Skeletal muscle tissue (tissue), 5 donors: ENCODE measurements around the gene CUTA. TPM values are rescaled to one million over a fixed set of nuclear protein-coding genes. Genes with fewer than 3 reads are reported as not detected.
"Not testable (repeated sequence)": the region's sequence is repeated elsewhere in the genome, so short reads cannot be mapped to it uniquely, and the experiment has no call there.

Source experiments
- H3K27ac ChIP-seq: one replicate; pipeline ENCODE4 v1.7.0; 2013; ENCODE audit warnings: mild to moderate bottlenecking, low read depth, low read length, inconsistent platforms
- H3K27me3 ChIP-seq, 3 donors: one replicate each; pipeline ENCODE4 v1.7.0; 2013; ENCODE audit warnings: low read length in 3 of 3; ENCODE audit not compliant: control insufficient read depth in 3 of 3, insufficient read depth in 3 of 3
- H3K36me3 ChIP-seq, 3 donors: one replicate each; pipeline ENCODE4 v1.7.0; 2013; ENCODE audit warnings: low read length in 3 of 3; ENCODE audit not compliant: control insufficient read depth in 3 of 3, insufficient read depth in 3 of 3
- H3K4me1 ChIP-seq, 3 donors: one replicate each; pipeline ENCODE4 v1.7.0; 2013; ENCODE audit warnings: low read length in 3 of 3, mild to moderate bottlenecking in 3 of 3; ENCODE audit not compliant: control insufficient read depth in 3 of 3, insufficient read depth in 3 of 3
- H3K4me3 ChIP-seq, 3 donors: one replicate each; pipeline ENCODE4 v1.7.0; 2013; ENCODE audit warnings: low read length in 3 of 3
- H3K9ac ChIP-seq, 3 donors: one replicate each; pipeline ENCODE4 v1.7.0; 2013; ENCODE audit warnings: low read length in 3 of 3, mild to moderate bottlenecking in 3 of 3, moderate library complexity in 2 of 3, low read depth in 1 of 3
- H3K9me3 ChIP-seq, 3 donors: one replicate each; pipeline ENCODE4 v1.7.0; 2013; ENCODE audit warnings: low read length in 3 of 3; ENCODE audit not compliant: control insufficient read depth in 3 of 3
- small RNA-seq: library from RNA; depleted of rRNA; stranded (forward); fragments of <200 nt; gene quantifications from one replicate; pipeline ENCODE3, GENCODE V24; 2014
- total RNA-seq: library from RNA; depleted of rRNA; stranded (reverse); fragments of >200 nt; gene quantifications from one replicate; pipeline ENCODE4 v1.2.3, GENCODE V29; 2014
- donor health status: Osteomylitis.

Gene CUTA
- total RNA-seq, 1 donor from 2014 or later = 73.1 TPM

DNA sequence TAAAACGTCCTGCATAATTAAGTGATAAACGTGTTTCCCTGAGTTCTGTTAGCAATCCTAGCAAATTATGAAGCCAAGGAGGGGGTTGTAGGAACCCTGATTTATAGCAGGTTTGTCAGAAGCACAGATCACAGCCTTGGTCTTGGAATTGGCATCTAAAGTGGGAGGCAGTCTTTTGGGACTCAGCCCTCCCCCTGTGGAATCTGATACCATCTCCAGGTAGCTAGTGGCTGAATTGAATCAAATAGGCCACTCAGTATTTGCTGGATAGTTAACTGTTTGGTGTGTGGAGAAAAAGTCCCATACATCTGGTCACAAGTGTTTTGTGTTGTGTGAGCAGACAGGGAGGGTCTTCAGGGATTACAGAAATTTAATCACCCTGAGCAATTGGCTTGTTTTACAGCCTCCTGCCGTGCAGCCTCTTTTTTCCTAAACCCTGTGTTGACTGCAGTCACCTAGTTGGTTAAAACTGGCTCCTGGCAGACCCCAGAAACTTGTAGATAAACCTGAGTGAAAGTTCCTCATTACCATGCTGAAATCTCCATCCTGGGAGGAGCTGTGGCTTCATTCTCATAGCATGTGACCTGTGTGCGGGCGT lies 45.3 kb downstream of the CUTA start:
- Histone ChIP-seq H3K27me3 (no peaks in the 10 kb centered on the region), H3K9me3 (no peaks in the 10 kb centered on the region), H3K27ac (no peak overlapping the region), H3K4me3 (no peak overlapping the region), H3K9ac (peak overlapping the region in 1 of 3 donors; percentile 17), H3K4me1 (peaks cover 4 to 21% (median 11%) of the 10 kb centered on the region in 3 donors), H3K36me3 (no peaks in the 10 kb centered on the region)

DNA sequence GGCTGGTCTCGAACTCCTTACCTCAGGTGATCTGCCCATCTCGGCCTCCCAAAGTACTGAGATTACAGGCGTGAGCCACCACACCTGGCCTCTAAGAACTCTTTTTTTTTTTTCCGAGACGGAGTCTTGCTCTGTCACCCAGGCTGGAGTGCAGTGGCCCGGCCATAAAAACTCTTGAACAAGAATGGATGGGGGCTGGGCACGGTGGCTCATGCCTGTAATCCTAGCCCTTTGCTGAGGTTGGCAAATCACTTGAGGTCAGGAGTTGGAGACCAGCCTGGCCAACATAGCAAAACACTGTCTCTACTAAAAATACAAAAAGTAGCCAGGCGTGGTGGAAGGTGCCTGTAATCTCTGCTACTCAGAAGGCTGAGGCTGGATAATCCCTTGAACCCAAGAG lies 46.0 kb downstream of the CUTA start:
- not testable (repeated sequence) for H3K27ac ChIP-seq, H3K9ac ChIP-seq, H3K4me3 ChIP-seq, H3K27me3 ChIP-seq, H3K9me3 ChIP-seq, H3K36me3 ChIP-seq
- peaks cover 4 to 21% (median 11%) of the 10 kb centered on the region in 3 donors for H3K4me1 ChIP-seq

DNA sequence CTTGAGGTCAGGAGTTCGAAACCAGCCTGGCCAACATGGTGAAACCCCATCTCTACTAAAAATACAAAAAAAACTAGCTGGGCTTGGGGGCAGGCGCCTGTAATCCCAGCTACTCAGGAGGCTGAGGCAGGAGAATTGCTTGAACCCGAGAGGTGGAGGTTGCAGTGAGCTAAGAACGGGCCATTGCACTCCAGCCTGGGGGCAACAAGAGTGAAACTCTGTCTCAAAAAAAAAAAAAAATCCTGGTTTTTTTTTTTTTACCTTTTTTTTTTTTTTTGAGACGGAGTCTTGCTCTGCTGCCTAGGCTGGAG lies 50.2 kb downstream of the CUTA start:
- not testable (repeated sequence) for H3K27ac ChIP-seq, H3K27me3 ChIP-seq, H3K4me1 ChIP-seq, H3K36me3 ChIP-seq, H3K4me3 ChIP-seq, H3K9ac ChIP-seq, H3K9me3 ChIP-seq

DNA sequence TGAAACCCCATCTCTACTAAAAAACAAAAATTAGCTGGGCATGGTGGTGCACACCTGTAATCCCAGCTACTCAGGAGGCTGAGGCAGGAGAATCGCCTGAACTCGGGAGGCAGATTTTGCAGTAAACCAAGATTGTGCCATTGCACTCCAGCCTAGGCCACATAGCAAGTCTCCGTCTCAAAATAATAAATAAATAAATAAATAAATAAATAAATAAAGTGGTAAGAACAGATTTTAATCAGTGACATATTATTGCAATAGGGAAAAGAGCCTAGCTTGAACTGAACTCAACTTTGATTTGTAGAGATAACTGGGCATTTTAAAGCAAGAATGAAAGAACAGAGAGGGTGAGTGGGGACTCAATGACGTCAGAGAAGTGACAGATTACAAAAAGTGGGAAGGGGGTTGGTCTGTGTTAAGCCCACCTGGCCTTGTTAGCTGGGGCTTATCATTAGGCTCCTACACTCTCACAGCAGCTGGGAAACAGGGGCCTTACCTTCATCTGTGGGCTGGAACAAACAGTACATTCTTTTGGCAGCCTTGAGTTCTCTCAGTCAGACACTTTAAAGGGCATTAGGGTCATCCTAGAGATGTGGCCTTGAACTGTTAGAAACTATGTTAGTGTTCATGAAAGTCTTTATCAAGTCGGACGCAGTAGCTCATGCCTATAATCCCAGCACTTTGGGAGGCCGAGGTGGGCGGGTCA lies 50.7 kb downstream of the CUTA start:
- Histone ChIP-seq H3K4me3 (no peak overlapping the region), H3K9ac (no peak overlapping the region), H3K9me3 (no peaks in the 10 kb centered on the region), H3K27ac (no peak overlapping the region), H3K27me3 (no peaks in the 10 kb centered on the region), H3K36me3 (no peaks in the 10 kb centered on the region), H3K4me1 (peaks cover 0 to 2% (median 0%) of the 10 kb centered on the region in 3 donors)

Small RNA genes within 50 kb of the gene (small RNA-seq; reads per million reads assigned to genes)
- gene RPL35AP4 (not detected), gene ZBTB9 (not detected)

Other genes with a start within 250 kb of the CUTA start
- gene COL11A2, start 225.6 kb downstream of the CUTA start, total RNA-seq = 28.7 TPM
- 17.7 TPM for gene RXRB, start 217.4 kb downstream of the CUTA start, total RNA-seq
- 53.2 TPM for gene SLC39A7, start 217.2 kb downstream of the CUTA start, total RNA-seq
- 15.7 TPM for gene HSD17B8, start 213.5 kb downstream of the CUTA start, total RNA-seq
- gene RING1, start 209.6 kb downstream of the CUTA start, total RNA-seq = 20.4 TPM
- gene VPS52, start 146.2 kb downstream of the CUTA start, total RNA-seq = 43.8 TPM
- gene RPS18, start 146.0 kb downstream of the CUTA start, total RNA-seq = 8,222 TPM
- gene B3GALT4, start 141.0 kb downstream of the CUTA start, total RNA-seq = 2.1 TPM
- gene WDR46, start 128.9 kb downstream of the CUTA start, total RNA-seq = 67.3 TPM
- 27.1 TPM for gene PFDN6, start 128.5 kb downstream of the CUTA start, total RNA-seq
- gene RGL2, start 119.2 kb downstream of the CUTA start, total RNA-seq = 18.3 TPM
- gene TAPBP, start 104.0 kb downstream of the CUTA start, total RNA-seq = 16.7 TPM
- 17.7 TPM for gene ZBTB22, start 100.4 kb downstream of the CUTA start, total RNA-seq
- 15.1 TPM for gene DAXX, start 95.1 kb downstream of the CUTA start, total RNA-seq
- 12.0 TPM for gene KIFC1, start 26.3 kb downstream of the CUTA start, total RNA-seq
- gene PHF1, start 7.1 kb downstream of the CUTA start, total RNA-seq = 5.7 TPM
- gene SYNGAP1, start 2.0 kb upstream of the CUTA start, total RNA-seq = 1.6 TPM
- gene ZBTB9, start 36.5 kb upstream of the CUTA start, total RNA-seq = 11.0 TPM
- 9.9 TPM for gene BAK1, start 162.2 kb upstream of the CUTA start, total RNA-seq
- 4.7 TPM for gene ITPR3, start 203.2 kb upstream of the CUTA start, total RNA-seq